C1 segment of cervical spinal cord (tissue), 14 donors: ENCODE measurements around the gene ESR2.
A peak's percentile ranks its signal among the peaks of the same experiment; 100 is the strongest.
"Not testable (repeated sequence)": the region's sequence is repeated elsewhere in the genome, so short reads cannot be mapped to it uniquely, and the experiment has no call there.

Experiments used
- DNase-seq, 14 donors: peaks; one replicate each; lab custom pipeline; 2025; lab: John Stamatoyannopoulos, UW

The ESR2 gene

DNA sequence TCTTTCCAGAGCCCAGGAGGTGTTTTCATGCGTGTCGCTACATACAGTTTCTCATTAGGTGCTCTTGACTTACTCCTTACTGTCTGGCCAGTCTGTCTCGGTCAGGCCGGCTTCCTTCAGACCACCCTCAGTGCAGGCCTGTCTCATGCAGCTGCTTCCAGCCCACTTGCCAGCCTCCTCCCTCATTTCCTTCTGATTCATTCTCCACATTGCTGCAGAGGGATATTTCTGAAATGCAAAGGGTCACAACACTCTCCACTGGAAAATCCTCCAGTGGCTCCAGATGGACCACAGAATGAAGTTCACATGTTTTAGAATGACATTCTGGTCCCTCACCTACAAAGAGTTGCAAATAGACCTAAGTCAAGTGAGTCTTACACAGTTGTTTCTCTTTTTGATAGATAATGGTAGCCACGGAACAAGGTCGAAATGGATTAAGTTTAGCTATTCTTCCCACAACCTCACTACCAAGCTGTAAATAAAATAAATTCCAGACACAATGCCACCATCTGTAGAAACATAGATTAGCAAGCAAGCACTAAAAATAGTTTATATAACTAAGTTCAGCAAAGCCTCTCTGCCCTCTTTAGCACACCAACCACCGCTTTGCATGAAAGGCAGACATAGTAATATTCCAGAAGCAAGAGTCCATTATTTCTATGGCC lies 146.9 kb downstream of the ESR2 start:
- DNase-seq, result peak in 1 of 14 donors; percentile 13

DNA sequence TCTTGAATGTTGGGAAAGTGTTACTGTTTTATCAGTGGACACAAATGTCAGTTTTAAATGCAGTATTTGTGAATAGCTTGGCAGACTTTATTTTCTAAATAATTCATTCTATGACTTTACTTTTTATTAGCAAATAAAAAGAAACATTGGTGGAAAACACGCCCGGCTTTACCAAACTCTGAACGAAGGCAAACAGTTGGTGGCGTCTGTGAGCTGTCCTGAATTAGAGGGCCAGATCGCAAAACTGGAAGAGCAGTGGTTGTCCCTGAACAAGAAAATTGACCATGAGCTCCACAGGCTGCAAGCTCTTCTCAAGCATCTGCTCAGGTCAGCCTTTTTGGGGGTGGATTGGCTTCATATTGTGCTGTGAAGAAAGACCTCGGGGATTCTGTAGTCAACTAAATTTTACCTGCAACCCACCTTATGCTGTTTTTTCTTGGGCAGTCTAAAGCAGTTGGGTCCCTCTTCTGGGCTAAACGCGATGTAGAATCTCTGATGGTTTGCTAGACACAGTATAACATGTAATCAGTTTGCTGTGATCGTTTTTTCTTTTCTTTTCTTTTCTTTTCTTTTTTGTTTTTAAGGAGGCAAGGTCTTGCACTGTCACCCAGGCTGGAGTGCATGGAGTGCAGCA lies 156.4 kb downstream of the ESR2 start:
- peak in 2 of 14 donors; percentile 2 to 18 for DNase-seq

DNA sequence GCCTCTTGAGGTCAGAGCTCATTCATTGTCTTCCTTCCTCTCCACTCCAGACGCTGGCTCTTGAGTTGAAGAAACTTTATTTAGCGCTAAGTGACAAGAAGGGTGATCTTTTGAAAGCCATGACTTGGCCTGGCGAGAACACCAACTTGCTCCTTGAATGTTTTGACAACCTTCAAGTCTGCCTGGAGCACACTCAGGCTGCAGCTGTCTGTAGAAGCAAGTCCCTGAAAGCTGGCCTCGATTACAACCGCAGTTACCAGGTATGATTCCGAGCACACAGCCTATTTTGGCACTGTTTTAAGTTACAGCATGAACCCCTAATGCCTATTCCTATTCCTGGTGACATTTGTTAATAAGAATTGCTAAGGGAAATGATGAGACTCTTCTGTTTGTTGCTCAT lies 167.6 kb downstream of the ESR2 start:
- no peak for DNase-seq

DNA sequence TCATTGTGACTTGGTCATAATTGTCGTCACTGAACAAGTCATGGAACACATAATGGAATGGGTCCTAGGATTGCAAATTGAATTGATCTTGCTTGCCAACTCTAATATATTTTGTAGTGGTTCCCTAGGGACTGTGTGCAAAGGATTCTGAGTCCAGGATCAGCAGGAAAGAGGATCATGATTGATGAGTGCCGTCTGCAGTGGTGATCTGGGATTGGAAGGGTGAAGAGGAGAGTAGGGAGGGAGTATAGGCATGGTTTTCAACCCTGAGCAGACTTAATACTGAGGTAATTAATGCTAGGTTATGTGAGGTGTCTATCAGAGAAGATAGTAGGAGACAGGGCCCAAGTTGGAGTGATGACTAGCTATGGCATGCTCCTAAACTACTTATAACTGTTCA lies 168.9 kb downstream of the ESR2 start:
- no peak for DNase-seq

DNA sequence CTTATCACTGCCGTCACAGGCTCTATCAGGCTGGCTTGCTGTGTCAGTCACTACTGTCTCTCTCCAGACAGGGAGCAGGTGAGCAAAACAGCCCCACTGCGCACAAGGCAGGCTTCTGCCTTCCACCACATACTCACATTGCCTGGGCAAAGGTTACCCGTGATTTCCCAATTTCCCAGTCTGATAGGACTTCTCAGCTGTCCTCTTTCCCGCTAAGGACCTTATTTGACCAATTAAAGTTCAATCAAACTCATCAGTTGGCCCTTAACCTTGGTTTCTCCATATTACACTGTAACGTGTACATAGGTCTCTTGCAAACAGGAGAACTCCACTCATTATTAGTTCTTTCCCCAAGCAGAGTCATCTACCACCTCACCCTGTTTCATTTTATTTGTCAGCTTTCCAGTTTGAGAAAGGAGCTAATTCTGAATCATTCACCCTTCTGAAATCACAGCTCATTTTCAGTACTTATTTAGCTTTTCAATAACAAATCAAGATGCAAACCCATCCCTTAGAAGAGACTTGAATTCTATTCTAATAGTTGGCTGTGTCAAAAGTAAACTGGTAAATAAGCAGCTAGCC lies 170.8 kb downstream of the ESR2 start:
- DNase-seq, result no peak

DNA sequence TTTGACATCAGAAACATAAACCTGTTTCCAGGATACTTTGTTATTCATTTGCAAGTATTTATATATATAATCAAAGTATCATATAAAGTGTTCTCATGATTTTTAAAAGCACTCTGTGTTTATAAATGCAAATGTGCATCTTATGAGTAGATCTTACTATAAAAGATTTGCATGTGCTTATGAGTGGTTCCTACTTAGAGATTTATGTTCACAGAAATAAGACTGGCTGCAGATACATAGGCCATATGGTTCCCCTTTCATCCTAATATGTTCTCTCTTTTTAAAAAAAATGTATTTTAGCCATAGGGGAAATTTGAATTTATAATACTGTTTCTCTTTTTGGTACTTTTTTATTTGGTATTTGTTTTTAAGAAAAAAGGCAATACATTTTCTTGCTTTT lies 174.2 kb downstream of the ESR2 start:
- DNase-seq, result no peak

DNA sequence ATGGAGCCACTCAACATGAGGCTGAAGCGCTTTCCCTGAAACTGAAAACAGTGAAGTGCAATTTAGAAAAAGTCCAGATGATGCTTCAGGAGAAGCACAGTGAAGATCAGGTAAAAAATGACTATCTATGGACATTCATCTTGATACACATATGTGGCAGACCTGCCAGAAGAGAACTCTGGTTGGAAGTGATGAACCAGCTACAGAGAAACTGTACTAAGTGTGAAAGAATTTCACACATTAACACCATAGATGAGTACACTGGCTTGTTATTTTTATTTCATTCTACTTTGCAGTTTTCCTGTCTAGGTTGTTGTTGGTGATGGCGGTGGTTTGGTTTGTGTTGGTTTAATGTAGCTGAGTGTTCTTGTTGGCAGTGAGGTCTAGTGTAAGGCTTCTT lies 174.7 kb downstream of the ESR2 start:
- no peak for DNase-seq

DNA sequence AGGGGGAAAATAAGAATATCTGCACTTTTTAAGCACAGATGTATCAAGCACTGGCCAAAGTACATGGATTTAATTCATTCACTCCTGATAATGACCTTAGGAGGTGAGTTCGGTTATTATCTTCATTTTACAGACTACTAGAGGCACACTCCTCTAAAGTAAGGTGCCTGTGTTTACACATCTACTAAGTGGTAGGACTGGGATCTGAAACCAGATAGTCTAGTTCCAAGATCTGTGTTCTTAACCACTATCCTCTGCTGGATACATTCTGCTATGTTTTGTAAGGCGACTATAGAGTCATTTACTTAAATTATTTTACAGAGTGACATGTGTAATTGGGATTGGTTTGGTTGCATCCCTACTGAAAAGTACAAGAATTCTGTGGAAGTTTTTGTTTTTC lies 175.3 kb downstream of the ESR2 start:
- no peak for DNase-seq

DNA sequence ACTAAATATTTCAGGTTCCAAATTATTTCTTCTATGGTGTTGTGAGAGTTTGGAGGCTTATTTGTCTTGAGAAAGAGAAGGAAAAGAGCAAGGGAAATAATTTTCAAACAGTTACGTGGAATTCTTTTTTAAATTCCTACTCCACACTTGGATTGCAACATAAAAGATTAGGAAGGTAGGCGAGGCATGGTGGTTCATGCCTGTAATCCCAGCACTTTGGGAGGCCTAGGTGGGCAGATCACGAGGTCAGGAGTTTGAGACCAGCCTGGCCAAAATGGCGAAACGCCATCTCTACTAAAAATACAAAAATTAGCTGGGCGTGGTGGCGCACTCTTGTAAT lies 175.8 kb downstream of the ESR2 start:
- not testable (repeated sequence) for DNase-seq

DNA sequence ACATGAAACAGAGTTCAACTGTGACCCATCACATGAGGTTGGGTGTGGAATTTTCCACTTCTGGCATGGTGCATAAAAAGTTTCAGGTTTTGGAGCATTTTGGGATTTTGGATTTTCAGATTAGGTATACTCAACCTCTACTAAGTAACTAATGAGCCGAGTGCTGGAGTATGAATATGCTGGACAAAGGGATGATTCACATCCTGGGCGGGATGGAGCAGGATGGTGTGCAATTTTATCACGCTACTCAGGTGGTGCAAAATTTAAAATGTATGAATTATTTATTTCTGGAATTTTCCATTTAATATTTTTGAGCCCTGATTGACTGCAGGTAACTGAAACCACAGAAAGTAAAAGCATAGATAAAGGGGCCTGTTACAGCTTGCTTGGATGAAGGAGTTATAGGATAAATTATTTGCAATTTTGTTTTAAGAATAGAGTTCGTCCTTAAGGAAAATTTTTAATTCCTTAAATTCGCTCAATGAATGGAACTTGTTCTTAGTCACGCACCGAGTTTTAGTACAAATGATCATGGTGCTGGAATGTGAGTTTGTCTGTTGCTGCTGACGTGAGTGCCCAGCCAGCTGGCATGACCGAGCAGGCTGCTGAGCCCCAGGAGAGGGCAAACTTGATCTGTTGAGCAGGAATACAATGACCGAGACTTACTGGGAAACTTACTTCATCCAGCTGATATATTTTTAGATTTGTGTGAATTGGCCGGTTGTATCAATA lies 176.3 kb downstream of the ESR2 start:
- no peak for DNase-seq

DNA sequence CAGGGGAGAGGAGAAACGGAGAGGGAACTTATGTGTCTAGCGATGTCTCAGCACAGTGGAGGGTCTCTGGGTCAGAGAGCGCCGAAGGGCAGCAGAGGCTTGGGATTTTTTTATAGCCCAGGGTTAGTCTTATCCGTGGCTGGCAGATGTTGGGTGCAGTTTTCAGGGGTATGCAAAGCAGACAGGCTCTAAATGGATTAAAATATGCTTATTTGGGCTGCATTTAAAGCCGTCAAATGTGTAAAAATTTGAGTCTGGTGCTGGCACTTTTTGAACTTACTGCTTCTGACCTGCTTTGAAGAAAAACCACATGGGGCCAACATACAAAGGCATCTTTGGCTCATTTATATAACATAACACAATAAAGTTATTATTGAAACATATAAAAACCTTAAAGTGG lies 178.8 kb downstream of the ESR2 start:
- no peak for DNase-seq

DNA sequence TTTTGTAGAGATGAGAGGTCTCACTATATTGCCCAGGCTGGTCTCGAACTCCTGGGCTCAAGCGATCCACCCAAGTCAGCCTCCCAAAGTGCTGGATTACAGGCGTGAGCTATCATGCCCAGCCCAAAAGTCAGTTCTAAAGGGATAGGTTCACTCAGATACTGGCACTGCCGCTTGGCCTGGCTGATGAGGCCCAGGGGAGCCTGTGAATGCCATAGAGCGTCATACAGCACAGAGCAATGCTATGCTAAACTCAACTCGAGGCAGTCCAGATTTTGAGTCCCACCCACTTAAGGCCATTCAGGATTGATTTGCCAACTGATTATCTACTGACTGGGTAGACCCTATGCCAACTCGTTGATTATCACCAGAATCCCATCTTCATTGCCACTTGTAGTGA lies 179.4 kb downstream of the ESR2 start:
- no peak for DNase-seq

DNA sequence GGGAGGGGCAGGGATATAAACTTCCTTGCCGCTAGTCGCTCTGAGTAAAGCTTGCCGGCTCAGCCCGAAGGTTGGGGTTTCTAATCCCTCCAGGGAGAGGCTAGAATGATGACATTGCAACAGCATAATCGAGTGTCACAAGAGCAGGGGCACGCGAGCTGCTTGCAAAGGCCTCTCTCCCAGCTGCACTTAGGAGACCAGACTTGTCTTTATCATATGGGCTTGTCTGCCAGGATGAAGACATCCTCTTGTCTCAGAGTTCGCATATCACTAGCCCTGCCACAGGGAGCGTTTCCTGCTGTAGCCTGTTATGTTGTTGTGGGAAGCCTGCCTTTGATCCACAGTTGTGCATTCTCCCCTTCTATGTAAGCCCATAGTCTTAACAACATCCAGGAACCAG lies 180.0 kb downstream of the ESR2 start:
- DNase-seq, result no peak

DNA sequence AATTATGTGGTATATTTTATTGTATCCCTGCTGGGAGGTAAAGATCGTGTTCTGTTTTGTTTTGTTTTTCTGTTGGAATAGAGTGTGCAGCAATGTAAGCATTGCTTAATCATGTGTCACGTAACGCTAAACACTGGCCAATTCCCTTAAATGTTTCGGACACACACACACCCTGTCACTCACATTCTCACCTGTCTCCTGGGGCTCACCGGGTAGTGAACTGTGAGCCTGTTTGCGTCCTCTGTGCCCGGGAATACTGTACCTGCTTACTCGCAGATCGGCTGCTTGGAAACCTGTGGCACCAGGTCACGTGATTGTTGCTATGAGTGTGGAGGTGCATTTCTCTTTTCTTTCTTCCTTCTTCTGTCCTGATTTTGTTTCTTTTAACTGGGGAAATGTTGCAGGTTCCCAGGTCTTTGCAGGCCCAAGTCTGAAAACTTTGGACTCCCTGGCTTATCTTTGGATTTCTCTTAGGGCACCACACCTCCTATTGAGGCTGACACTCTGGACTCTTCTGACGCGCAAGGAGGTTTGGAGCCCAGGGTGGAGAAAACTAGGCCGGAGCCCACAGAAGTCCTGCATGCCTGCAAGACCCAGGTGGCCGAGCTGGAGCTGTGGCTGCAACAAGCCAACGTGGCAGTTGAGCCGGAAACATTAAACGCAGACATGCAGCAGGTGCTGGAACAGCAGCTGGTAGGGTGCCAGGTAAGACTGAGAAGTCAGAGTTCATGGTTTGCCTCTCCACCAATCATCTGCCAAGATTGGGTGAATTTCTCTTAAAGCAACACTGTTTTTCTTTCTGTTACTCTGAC lies 181.1 kb downstream of the ESR2 start:
- DNase-seq, result peak in 1 of 14 donors; percentile 1

DNA sequence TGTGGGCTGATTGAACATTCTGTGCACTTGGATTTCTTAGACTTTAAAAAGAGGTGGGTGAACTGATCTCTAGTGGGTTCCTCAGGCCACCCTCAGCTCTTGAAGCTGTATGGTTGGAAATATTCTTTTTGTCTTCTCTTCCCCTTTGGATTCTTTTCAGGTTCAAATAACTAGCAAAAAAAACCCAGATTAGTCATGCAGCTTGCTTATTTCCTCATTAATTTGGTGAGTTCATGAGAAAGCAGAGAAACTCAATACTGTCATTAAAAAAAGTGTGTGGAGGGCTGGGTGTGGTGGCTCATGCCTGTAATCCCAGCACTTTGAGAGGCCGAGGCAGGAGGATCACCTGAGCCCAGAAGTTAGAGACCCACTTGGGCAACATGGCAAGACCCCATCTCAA lies 183.4 kb downstream of the ESR2 start:
- no peak for DNase-seq

DNA sequence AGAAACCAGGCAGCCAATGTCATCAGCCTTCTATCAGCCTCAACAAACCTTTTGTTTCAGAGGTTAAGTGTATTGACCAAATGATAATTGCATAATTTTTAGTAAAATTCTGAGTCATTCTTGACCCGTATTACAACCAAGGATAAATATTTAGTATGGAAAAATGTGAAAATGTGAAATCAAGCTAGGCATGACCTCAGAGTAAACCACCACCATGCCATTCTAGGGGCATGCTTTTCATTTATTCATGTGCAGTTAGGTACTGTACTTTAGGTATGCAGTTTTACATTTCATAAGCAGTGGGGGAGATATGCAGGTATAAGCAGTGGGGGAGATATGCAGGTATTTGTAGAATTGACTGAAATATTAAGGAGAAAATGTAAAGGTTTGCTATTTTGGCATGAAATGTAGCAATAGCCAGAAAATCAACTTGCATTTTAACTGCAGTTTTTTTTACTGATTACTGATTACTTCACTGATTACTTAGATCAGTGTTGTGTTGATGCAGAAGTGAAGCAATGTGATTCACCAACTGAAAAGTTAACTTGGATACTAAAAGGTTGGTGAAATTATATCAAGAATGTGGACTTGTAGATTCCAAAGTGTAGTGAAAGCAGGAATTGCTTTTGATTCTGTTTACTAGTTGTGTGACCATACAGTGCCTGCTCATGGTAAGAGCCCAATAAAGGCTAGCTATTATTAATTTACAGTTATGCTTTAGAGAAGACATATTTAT lies 184.2 kb downstream of the ESR2 start:
- no peak for DNase-seq

DNA sequence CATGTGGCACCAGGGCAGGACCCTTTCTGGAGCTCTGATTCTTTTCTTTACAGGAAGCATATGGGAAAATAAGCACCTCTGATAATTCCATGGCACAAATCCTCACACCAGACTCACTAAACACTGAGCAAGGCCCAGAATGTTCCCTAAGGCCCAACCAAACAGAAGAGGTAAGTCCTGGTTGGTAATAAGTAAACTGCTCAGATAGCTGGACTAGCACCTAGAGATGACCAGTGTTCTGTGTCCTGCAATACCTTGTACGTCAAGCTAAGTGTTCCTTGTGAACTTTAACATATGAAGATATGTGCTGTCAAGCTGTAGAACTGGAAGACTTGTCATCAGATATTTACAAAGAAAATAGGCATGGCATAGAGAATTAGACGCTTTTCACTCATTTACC lies 186.7 kb downstream of the ESR2 start:
- no peak for DNase-seq

DNA sequence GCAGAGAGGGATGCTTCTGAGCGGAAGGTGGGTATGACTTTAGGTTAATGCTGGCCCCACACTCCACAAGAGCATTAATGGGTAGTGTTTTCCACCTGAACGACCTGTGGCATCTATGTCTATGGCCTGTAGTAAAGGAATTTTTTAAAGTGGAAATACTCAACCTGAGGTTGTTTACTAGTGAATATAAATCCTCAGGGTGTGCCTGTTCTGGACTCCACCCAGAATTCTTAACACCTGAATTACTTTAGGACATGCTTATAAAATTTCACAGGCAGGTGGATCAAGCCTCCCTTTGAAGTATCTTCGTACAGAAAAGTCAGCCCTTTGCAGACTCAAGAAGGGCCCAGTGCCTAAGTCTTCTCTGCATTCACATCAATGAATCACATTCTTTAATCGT lies 196.1 kb downstream of the ESR2 start:
- DNase-seq, result no peak

DNA sequence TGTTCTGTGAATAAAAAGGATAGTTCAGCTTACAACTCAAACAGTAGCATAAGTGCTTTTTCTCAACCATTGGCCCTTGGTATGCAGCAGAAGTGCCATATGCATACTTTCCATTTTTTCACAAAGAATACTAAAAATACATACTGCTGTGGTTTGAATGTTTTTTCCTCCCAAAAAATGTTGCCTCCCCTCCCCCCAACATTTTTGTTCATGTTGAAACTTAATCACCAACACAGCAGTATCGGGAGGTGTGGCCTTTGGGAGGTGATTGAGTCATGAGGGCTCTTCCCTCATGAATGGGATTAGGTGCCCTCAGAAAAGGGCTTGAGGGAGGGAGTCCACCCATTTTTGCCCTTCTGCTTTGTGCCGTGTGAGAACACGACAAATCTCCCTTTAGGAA lies 198.6 kb downstream of the ESR2 start:
- DNase-seq, result no peak

DNA sequence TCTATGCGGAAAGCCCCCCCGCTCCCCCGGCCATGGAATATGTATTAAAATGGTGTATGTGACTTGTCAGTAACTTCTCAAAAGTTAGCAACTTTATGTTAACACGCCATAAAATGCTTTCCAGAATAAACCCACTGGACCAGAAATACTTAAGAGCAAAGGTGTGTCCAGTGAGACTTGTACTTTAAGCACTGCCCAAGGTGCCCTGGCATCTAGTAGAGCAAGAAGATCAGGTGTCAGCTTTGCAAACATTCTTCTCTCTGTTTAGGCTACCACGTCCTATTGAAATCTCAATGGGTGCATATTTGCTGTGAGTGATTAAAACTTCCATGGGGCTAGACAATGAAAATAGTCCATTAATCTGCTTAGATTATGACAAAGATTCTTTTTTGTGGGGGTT lies 201.2 kb downstream of the ESR2 start:
- no peak for DNase-seq

DNA sequence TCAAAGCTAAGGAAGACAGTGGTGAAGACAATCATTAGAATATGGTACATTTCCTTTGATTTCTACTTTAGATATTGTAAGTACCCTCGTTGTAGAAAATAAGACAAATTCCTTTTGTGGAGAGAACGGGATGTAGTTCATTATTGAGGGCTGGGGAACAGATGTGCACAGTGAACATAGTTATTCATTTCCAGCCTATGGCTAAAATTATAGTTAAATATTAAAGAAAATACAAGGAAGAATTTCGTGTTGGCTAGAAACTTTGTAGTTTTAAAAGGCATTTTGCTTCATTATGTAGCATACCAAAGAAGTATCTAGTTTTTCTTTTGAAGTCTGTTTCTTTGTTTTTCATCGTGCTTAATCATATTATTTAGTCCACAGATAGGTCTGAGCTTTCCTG lies 201.8 kb downstream of the ESR2 start:
- no peak for DNase-seq
